Neural progenitor cell (in vitro differentiated cells): ENCODE data around the gene RNF166.

Experiments used
- EZH2 ChIP-seq: fragments of 200-600 bp; sonication (generic); IDR thresholded peaks from 2 replicates; pipeline ENCODE4 v1.6.1; 2017; ENCODE audit warnings: antibody characterized with exemption, mild to moderate bottlenecking, moderate library complexity
- EZH2phosphoT487 ChIP-seq: fragments of 200-600 bp; sonication (generic); IDR thresholded peaks from 2 replicates; pipeline ENCODE4 v1.6.1; 2017; ENCODE audit warnings: antibody characterized with exemption
- TF ChIP-seq, protein P1 (sequence below): fragments of 200-600 bp; sonication (generic); IDR thresholded peaks from 2 replicates; pipeline ENCODE4 v1.5.1; 2017; ENCODE audit warnings: antibody characterized with exemption, mild to moderate bottlenecking

DNA sequence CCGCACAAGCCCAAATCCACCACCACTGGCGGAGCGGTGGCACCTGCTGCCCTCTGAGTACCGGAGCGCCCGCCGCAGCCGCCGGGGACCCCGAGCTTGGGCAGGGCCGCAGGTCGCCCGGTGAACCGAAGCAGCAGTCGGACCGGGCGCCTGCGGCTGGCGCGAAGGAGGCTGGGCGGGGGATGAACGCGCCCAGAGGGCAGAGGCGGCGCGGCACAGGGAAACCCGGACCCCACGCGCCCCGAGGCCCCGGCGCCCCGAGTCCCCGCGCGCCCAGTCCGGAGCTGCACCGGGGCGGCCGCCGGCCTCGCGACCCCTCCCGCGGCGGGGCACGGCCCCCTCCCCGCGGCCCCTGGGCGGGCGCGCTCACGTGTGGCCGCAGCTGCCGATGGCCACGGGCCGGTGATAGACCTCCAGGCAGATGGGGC, 393 bp downstream of the RNF166 start:
- TF ChIP-seq, protein P1, sequence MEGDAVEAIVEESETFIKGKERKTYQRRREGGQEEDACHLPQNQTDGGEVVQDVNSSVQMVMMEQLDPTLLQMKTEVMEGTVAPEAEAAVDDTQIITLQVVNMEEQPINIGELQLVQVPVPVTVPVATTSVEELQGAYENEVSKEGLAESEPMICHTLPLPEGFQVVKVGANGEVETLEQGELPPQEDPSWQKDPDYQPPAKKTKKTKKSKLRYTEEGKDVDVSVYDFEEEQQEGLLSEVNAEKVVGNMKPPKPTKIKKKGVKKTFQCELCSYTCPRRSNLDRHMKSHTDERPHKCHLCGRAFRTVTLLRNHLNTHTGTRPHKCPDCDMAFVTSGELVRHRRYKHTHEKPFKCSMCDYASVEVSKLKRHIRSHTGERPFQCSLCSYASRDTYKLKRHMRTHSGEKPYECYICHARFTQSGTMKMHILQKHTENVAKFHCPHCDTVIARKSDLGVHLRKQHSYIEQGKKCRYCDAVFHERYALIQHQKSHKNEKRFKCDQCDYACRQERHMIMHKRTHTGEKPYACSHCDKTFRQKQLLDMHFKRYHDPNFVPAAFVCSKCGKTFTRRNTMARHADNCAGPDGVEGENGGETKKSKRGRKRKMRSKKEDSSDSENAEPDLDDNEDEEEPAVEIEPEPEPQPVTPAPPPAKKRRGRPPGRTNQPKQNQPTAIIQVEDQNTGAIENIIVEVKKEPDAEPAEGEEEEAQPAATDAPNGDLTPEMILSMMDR = no peak
- TF ChIP-seq EZH2 = no peak
- TF ChIP-seq EZH2phosphoT487 = no peak
